Fibroblast of gingiva (primary cell): ENCODE measurements around the gene CCNJ.
"Not testable (repeated sequence)": the region's sequence is repeated elsewhere in the genome, so short reads cannot be mapped to it uniquely, and the experiment has no call there.

Source experiments
- DNase-seq: peaks from one replicate; pipeline ENCODE4 v3.0.0-alpha.2; 2011; ENCODE audit warnings: low read depth

Gene CCNJ, protein sequence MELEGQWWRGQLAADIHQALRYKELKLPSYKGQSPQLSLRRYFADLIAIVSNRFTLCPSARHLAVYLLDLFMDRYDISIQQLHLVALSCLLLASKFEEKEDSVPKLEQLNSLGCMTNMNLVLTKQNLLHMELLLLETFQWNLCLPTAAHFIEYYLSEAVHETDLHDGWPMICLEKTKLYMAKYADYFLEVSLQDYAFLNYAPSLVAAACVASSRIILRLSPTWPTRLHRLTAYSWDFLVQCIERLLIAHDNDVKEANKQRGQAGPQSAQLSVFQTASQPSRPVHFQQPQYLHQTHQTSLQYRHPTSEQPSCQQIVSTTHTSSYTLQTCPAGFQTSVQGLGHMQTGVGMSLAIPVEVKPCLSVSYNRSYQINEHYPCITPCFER

DNA sequence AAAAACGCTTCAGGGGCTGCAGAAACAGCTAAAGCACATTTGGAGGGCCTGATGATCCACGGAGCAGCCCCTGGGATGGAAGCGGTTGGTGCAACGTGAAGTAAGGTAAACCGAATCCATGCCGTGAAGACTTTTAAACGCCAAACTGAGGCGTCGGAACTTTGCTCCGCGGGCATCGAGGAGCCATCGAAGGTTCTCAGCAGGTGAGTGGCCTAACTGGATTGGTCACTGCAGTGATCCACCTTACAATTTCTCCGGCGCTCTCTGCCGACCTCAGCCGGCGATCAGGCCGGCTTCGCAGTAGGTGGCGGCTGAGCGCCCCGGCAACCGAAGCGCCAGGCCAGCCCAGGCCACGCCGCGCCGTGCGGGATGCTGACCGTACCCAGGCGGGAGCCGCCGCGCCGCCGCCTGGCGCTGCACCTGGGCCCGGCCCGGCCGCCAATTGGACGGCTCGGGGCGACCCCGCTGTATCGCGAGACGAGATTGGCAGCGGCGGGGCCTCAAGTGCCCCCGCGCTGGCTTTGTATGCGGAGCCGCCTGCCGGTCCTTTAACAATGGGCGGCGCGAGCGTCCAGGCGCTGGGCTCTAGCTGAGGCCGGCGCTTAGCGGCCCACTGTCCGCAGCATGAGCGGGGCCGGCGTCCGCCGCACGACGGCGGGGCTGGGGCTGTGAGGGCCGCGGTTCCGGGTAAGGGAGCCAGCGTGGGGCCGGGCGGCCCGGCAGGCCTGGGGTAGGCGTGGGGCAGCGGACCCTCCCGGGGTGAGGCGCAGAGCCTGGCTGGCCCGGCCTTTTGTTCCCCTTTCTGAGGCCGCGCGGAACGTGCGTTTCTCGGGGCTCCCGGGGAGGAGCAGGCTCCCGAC lies at the start of gene CCNJ:
TSS of gene CCNJ (plus strand) at position 551 of the 860 bp plus-strand sequence. CDS start 811 bp downstream, outside the sequence.
- peak; percentile 88 for DNase-seq

DNA sequence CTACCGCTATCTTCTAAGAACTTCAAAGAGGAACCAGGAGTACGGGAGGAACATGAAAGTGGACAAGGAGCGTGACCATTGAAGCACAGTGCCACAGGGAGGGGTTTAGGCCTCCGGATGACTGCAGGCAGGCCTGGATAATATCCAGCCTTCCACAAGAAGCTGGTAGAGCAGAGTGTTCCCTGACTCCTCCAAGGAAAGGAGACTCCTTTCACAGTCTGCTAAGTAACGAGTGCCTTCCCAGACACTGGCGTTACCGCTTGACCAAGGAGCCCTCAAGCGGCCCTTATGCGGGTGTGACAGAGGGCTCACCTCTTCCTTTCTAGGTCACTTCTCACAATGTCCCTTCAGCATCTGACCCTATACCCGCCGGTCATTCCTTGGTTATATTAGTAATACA lies 49.0 kb upstream of the CCNJ start:
- not testable (repeated sequence) for DNase-seq

DNA sequence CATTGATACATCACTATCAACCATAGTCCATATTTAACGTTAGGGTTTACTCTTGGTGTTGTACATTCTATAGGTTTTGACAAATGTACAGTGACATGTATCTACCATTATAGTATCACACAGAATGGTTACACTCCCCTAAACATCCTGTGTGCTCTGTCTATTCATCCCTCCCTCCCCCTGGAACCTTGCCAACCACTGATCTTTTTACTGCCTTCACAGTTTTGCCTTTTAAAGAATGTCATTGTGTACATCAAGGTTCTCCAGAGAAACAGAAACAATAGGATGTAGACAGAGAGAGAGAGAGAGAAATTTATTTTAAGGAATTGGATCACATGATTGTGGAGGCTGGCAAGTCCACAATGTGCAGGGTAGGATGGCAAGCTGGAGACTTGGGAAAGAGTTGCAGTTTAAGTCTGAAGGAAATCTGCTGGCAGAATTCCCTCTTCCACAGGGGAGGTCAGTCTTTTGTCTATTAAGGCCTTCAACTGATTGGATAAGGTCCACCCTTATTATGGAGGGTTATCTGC lies 45.1 kb upstream of the CCNJ start:
- DNase-seq: no peak

DNA sequence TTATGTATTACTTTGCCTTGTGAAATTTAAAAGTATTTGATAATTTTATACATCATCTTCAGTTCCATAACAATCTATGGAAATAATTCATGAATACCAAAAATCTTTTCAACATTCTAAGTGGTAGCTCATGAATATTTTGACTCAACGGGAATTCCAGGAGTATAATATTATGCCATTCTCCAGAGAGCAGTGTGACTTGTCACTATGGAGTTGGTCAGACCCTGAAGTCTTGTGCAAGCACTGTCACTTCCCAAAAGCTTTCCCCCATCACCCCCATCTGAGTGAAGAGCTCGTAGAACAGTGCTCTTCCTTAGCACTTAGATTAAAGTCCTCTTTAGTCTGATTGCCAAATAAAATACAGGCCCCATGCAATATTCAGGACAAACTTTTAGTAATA lies 29.4 kb upstream of the CCNJ start:
- DNase-seq: no peak

DNA sequence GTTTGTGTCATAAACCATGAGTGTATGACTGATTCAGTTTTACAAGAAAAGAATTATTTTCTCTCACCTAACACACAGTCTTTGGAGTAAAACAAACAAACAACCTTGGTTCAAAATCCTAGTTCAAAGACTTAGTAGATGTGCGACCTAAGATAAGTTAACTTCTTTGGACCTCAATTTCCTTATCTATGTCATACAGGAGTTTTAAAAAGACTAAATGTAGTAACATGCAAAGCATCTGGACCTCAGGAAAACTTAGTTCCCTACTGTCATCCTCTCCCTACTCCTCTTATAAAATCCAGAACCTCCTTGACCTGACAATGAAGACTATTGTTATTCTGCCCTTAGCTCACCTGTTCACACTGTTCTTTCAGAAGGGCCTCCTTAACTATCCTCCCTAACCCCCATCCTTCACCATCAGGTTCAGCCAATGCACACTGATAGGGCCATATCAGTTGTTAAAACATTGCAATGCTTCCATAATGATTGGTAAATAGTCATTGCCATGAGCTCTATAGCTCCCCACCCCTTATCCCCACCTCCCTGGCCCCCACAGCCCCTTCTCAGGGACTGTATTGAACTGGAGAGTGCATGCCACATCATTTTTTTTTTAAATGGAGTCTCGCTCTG lies 28.8 kb upstream of the CCNJ start:
- no peak for DNase-seq

DNA sequence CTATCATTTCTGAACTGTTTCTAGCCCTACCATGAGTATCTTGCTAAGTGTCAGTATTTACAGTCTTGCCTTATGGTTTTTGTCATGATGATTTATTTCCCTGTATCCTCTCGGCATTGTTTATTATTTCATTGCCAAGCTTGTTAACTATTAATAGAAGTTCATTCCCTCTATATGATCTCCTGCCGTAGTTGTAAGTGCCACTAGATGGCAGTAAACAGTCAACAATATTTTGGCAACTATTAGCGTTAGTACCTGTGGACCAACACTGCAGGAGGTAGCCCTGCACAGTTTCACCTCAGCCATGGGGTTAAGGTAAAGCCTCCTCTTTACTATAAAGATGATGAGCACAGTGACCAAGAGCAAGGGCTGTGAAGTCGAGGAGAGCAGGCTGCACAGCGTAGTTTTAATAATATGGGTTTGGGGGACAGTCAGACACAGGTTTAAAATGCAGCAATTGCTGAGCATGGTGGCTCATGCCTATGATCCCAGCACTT lies 26.1 kb upstream of the CCNJ start:
- peak; percentile 41 for DNase-seq

DNA sequence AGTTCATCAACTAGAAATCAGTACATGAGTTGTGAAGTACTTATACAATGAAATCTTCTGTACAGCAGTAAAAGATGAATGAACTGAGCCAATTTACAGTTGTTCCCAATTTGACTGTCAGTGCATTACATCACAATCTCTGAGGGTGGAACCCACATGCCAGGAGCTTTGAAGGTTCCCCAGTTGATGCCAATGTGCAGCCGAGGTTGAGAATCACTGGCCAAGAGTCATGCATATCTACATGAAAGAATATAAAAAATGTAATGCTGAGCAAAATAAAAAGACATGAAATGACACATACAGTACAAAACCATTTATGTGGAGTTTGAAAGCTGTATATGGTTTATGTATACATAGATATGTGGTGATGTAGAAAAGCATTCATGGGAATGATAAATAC lies 22.1 kb upstream of the CCNJ start:
- DNase-seq: no peak

DNA sequence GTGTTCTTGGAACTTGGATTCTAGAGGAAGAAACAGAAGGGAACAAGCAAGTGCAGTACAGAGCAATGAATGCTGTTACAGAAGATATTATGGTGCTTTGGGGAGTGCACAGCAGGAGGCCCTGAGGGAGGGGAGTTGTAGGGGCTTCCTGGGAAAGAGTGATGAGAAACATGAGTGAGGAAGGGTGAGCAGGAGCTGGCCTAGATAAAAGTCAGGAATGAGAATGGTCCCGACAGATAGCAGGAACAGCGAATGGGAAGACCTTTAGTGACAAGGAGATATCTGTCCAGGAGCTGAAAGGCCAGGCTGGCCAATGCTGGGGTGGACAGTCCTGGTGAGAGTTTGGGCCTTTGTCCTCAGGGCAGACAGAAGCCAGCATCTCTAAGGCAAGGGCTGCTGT lies 20.6 kb upstream of the CCNJ start:
- no peak for DNase-seq

DNA sequence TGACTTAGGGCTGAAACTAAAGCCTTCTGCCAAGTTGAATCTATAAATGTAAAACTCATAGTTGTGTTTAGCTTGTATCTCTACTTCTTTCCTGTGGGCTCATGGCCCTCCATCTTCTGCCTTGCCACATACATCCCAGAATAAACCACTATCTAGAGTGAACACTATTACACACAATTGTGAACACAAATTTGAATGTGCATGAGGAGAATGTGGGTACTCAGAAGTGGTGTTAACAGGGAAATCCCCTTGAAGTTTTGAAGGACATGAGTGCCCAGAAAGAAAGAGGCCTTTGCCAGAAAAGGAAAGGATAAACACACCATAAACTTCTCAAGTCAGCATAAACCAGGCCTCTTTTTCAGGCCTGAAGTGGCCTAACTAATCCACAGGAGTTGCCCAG lies 20.2 kb upstream of the CCNJ start:
- DNase-seq: no peak

DNA sequence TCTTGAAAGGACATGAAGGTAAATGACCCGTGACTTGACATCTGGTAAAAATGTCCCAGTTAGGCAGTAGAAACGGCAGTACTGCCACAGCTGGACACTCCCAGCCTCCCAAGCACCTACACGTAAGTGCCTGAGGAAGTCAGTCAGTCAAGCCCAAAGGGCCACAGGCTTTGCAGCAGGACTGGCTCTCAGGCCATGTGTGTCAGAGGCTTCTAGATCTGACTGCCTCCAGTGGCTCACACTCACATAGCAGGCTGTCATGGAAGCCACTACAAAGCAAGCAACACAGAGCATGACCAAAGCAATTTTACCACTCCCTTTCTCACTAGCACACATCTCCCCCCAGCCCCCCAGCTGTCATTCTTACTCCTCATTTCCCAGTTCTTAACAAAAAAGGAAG lies 17.8 kb upstream of the CCNJ start:
- DNase-seq: peak; percentile 3

DNA sequence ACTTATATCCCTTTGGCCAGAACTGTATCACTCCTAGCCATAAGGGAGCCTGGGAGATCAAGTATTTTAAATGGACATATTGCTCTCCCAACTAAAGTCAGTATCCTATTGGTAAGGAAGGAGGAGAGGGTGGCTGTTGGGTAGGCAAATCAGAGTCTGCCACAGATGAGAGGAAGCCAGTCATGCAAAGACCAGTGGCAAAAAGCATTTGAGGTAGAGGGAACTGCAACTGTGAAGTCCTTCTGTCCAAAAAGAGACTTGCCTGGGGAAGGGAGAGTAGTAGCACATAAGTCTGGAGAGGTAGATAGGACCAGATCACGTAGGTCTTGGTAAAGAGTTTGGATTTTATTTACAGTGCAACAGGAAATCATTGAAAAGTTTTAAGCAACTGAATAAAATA lies 8.8 kb upstream of the CCNJ start:
- DNase-seq: no peak

DNA sequence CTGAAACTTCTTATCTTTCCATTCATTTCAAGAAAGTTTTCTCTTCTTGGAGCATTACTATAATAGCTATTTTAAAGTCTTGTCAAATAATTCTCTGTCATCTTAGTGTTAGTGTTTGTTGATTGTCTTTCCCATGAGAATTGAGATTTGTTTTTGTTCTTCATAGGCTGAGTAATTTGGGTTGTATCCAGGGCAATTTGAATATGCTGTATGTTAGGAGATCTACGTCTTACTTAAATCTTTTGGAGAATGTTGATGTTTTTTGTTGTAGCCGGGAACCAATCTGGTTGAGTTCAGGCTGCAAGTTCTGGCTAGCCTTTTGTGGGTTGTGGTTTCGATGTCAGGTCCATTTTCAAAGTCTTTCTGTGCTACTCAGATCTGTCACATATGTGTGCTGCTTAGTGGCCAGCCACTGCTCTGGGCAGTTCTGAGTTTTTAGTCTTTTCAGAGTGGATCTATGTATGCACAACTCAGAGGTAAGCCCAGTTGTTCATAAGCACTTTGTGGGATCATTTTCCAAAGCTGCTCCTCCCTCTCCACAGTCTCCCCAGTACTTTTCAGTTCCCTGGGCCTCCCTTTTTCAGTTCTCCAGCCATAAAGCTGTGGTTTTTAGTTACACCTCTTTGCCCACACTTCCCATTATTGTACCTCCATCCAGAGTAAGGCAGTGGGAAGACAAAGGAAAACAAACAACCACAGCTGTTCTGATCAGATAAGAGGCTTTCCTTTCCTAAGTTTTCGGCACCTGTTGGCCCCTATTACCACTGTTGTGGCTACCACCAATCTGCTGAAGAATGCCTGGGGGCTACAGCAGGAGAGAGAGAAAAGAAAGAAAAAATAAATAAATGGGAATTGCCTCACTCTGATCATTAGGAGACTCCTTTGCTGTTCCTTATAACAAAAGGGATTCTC lies 4.7 kb upstream of the CCNJ start:
- DNase-seq: no peak

DNA sequence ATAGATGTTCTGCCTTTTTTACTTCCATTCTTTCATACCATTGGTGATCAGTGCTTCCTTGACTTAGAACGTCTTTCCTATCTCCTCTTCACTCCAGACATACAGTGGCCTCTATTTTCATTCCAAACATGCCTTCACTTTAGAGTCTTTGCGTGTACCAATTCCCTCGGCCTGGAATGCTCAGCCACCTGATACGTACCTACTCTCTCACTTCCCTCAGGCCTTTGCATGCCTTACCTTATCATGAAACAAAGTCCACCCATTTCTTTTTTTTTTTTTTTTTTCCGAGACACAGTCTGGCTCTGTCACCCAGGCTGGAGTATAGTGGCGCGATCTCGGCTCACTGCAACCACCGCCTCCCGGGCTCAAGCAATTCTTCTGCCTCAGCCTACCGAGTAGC lies 2.2 kb upstream of the CCNJ start:
- DNase-seq: no peak

DNA sequence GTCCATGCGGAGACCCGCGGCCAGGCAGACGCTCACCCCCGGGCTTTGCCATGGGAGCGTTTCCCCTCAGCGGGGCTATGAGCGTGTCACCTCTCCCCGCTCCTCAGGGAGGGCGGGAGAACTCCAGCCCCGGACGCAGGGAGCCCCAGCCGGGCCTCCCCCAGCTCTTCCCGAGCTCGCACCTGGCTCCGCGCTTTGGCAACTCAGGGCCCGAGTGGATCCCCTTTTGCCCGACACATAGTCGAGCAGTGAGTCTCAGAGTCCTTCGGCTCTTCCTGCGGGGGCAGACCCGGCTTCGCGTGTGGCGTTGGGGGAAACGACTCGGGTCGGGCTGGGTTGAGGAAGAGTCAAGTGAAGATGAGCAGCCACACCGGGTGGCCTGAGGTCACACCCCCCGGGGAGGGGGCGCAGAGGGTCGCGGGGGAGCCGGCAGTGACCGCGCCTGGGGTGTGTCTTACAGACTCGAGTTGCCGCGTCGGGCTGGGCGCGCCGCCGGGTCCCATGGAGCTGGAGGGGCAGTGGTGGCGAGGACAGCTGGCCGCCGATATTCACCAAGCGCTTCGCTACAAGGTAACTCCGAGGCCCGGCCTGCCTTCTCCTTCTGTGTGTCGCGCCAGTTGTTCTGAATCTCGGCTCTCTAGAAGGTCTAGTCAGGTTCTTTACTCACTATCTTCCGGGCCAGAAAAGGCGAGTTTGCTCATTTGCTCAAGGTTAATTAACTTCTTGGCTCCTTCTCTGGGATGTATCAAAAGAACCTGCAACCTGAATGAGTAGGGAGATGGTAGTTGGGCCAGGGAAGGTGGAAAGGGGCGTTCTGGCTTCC lies 721 bp downstream of the CCNJ start:
- peak; percentile 34 for DNase-seq

DNA sequence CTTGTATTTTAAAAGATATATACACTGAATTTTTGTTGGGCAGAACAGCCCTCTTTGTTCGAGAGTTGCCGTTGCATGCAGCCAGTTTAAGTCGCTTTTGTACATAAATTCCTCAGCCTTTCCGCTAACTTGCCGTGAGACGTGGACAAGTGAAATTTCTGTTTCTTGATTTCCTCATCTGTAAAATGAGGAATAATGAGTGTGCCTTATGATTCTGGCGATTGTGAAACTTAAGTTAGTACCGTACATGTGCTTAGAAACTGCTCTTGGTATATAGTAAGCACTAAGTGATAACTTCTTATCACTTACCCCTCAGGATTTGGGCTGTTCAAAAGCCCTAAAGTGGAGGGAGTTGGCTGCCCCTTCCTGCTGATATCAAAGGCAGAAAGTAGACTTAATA lies 1.4 kb downstream of the CCNJ start:
- DNase-seq: peak; percentile 67

DNA sequence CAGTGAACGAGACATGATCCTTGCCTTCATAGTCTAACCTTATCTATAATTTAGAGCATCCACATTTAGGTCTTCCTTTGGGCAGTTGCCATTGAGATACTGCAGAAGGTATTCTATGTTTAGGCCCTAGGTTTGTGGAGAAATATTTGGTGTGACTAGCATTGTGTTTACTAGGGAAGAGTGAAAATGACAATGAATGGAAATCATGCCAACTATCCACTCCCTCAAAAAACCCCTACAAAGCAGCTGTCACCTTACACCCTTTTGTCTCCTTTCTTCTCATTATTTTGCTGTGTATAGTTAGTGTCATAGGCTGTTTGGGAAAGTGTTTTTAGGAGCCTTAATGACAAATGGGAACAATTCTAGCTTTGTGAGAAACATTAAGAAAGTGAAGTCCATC lies 3.2 kb downstream of the CCNJ start:
- DNase-seq: no peak

DNA sequence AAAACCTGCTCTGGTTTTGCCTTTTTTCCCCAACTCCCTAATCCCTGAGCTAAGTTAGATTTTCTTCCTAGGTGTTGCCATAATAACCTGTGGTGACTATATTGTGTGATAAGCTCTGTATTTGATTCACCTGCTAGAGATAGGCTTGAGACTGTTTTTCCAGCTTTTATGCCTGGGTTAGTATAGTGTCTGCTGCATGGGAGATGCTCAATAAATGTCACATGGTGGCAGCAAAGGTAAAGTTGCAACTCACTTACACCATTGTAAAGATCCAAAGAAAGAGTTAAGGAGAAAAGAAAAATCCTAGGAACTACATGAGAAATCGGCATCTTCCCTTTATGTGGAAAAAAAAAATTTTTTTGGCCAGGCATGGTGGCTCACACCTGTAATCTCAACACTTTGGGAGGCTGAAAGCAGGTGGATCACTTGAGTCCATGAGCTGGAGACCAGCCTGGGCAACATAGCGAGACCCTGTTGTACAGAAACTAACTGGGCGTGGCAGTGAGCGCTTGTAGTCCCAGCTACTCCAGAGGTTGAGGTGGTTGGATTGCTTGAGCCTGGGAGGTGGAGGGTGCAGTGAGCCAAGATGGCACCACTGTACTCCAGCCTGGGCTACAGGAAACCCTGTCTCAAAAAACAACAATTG lies 3.7 kb downstream of the CCNJ start:
- DNase-seq: no peak

DNA sequence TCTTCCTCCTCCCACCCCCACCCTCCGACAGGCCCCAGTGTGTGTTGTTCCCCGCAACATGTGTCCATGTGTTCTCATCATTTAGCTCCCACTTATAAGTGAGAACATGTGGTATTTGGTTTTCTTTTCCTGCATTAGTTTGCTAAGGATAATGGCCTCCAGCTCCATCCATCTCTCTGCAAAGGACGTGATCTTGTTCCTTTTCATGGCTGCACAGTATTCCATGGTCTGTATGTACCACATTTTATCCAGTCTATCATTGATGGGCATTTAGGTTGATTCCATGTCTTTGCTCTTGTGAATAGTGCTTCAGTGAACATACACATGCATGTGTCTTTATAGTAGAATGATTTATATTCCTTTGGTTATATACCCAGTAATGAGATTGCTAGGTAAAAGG lies 4.5 kb downstream of the CCNJ start:
- DNase-seq: not testable (repeated sequence)

DNA sequence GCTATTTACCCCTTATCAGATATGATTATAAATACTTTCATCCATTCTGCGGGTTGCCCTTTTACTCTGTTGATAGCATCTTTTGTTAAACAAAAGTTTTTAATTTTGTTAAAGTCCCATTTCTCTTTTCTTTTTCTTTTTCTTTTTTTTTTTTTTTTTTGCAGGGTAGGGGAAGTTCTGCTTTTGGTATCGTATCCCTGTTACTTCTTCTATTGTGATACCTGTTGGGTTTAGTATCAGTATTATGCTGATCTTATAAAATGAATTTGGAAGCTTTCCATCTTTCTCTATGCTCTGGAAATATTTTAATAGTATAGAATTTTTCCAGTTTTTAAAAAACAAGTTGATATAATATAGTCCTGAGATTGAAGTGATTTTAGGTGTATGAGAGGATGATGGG lies 6.0 kb downstream of the CCNJ start:
- DNase-seq: no peak

DNA sequence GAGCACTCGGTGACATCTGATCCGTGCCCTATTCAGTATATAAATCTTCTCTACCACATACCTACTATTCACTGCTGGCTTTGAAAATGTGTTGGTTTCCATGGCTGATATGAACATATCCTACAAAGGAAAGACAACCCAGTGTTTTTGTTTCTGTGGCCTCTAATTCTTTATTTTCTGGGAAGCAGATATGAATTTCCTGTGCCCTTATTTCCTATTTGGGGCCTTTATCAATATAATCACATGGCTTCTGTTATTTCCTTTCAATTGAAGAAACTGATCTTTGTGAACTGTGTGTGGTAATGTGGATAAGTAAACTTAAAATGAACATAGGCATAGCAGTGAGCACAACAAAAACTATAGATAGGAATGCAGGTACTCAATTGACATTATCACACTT lies 10.6 kb downstream of the CCNJ start:
- no peak for DNase-seq
